ENCODE data around the gene TRPV3.
"Not testable (repeated sequence)": the region's sequence is repeated elsewhere in the genome, so short reads cannot be mapped to it uniquely, and the experiment has no call there.

The TRPV3 gene

GRCh38 chr17:3573246-3574100 is 15.9 kb upstream of the TRPV3 start:
- DNase-seq: no peak

GRCh38 chr17:3572231-3572630 is 14.6 kb upstream of the TRPV3 start:
- DNase-seq: no peak

- DNase-seq: no peak
Measured at GRCh38 chr17:3571043-3571900, 13.7 kb upstream of the TRPV3 start.

- DNase-seq: no peak
Measured at GRCh38 chr17:3569534-3570137, 12.0 kb upstream of the TRPV3 start.

- DNase-seq: no peak
Measured at GRCh38 chr17:3566551-3566950, 8.9 kb upstream of the TRPV3 start.

- no peak for DNase-seq
Measured at GRCh38 chr17:3565143-3565542, 7.5 kb upstream of the TRPV3 start.

- not testable (repeated sequence) for DNase-seq
Measured at GRCh38 chr17:3564241-3564640, 6.6 kb upstream of the TRPV3 start.

GRCh38 chr17:3559270-3559645 is 1.6 kb upstream of the TRPV3 start:
- no peak for DNase-seq

GRCh38 chr17:3558603-3559269 is 1.1 kb upstream of the TRPV3 start:
- no peak for DNase-seq

- DNase-seq: no peak
Measured at GRCh38 chr17:3556916-3557767, 470 bp downstream of the TRPV3 start.

- no peak for DNase-seq
Measured at GRCh38 chr17:3556239-3556915, 1.2 kb downstream of the TRPV3 start.

- DNase-seq: no peak
Measured at GRCh38 chr17:3555189-3555796, 2.3 kb downstream of the TRPV3 start.

GRCh38 chr17:3554440-3554839 is 3.2 kb downstream of the TRPV3 start:
- no peak for DNase-seq

GRCh38 chr17:3553419-3554401 is 3.9 kb downstream of the TRPV3 start:
- DNase-seq: no peak

- DNase-seq: no peak
Measured at GRCh38 chr17:3552916-3553315, 4.7 kb downstream of the TRPV3 start.

GRCh38 chr17:3551189-3551588 is 6.4 kb downstream of the TRPV3 start:
- no peak for DNase-seq

GRCh38 chr17:3549610-3550162 is 7.9 kb downstream of the TRPV3 start:
- DNase-seq: no peak

GRCh38 chr17:3547628-3548027 is 10.0 kb downstream of the TRPV3 start:
- DNase-seq: no peak

GRCh38 chr17:3546997-3547396 is 10.6 kb downstream of the TRPV3 start:
- no peak for DNase-seq
